Gastroesophageal sphincter (tissue), 4 donors: ENCODE data around the gene BEGAIN. TPM values are rescaled to one million over a fixed set of nuclear protein-coding genes. Genes with fewer than 3 reads are reported as not detected.

Experiments
- ATAC-seq: fragments of 150-250 bp; one replicate; pipeline ENCODE4 v1.9.1; 2016; ENCODE audit warnings: mild to moderate bottlenecking, moderate library complexity
- H3K27ac ChIP-seq, 4 donors: fragments of 200-600 bp; sonication (generic) in 3 of 4; 1 replicate in 3 of 4; 2 replicates in 1 of 4; pipeline ENCODE4 v1.5.1; 2016 to 2019
- H3K27me3 ChIP-seq: fragments of 200-600 bp; sonication (generic); one replicate; pipeline ENCODE4 v1.5.1; 2019
- H3K36me3 ChIP-seq, 2 donors: fragments of 200-600 bp; sonication (generic); one replicate each; pipeline ENCODE4 v1.5.1; 2019; ENCODE audit warnings: control low read depth in 1 of 2
- H3K4me1 ChIP-seq, 3 donors: fragments of 200-600 bp; sonication (generic); 1 replicate in 2 of 3; 2 replicates in 1 of 3; pipeline ENCODE4 v1.5.1; 2016 to 2019; ENCODE audit warnings: control low read depth in 2 of 3
- H3K4me3 ChIP-seq, 2 donors: fragments of 200-600 bp; sonication (generic); one replicate each; pipeline ENCODE4 v1.5.1; 2019; ENCODE audit warnings: mild to moderate bottlenecking in 1 of 2, moderate library complexity in 1 of 2
- H3K9me3 ChIP-seq, 3 donors: fragments of 200-600 bp; sonication (generic); one replicate each; pipeline ENCODE4 v1.5.1; 2017 to 2019; ENCODE audit warnings: control low read depth in 2 of 3
- EP300 ChIP-seq: sonication (generic); formaldehyde crosslinking; IDR thresholded peaks from one replicate; pipeline ENCODE4 v1.6.1; 2017; ENCODE audit warnings: antibody characterized with exemption, mild to moderate bottlenecking
- POLR2A ChIP-seq, 2 donors: fragments of 450-650 bp; IDR thresholded peaks; one replicate each; pipeline ENCODE4 v1.6.1; 2017; ENCODE audit warnings: antibody characterized with exemption in 2 of 2, mild to moderate bottlenecking in 2 of 2, moderate library complexity in 1 of 2
- POLR2AphosphoS5 ChIP-seq: sonication (generic); formaldehyde crosslinking; IDR thresholded peaks from one replicate; pipeline ENCODE4 v1.6.1; 2017; ENCODE audit warnings: antibody characterized with exemption
- WGBS, 2 donors: methylation state at CpG; one replicate each; pipeline ENCODE4 v1.1.5; 2018; ENCODE audit warnings: low coverage in 1 of 2; 5-methylcytosine and 5-hydroxymethylcytosine counted together
- total RNA-seq, 4 donors: library from RNA; depleted of rRNA; stranded (reverse); fragments of >200 nt; gene quantifications; one replicate each; pipeline ENCODE4 v1.1.0, GENCODE V29; 2016
- TF ChIP-seq, protein P1 (sequence below), 4 experiments: fragments of 200-600 bp in 2 of 4; fragments of 450-650 bp in 2 of 4; sonication (generic) in 1 of 4; IDR thresholded peaks; one replicate each; pipeline ENCODE4 v1.5.1; 2017 to 2019; ENCODE audit warnings: antibody characterized with exemption in 4 of 4, mild to moderate bottlenecking in 2 of 4, moderate library complexity in 2 of 4

The BEGAIN gene
- total RNA-seq, 4 donors from 2014 or later: 3.9 to 5.6 (median 4.2) TPM

DNA sequence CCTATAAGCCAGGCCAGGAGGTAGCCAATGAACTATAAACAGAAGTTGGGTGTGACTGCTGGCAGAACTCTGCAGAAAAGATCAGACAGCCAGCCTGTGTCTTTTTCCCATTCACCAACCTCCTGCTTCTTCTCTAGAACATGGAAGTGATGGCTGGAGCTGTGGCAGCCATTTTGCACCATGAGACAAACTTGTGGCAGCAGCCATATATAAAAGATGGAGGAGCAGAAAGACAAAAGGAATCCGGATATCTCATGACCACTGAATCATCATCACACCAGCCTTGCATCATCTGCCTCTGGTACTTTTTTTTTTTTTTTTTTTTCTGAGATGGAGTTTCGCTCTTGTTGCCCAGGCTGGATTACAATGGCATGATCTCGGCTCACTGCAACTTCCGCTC is 8.7 kb downstream of the BEGAIN start:
- no peaks in the 10 kb centered on the region for H3K9me3 ChIP-seq
- 96 to 99% methylated on average over 4 of the region's 4 CpGs for WGBS, 2 donors
- no peaks in the 10 kb centered on the region for H3K4me1 ChIP-seq
- no peak for TF ChIP-seq POLR2A (IDR thresholded peaks at IDR 0.05)
- no peak for TF ChIP-seq EP300
- TF ChIP-seq, protein P1, sequence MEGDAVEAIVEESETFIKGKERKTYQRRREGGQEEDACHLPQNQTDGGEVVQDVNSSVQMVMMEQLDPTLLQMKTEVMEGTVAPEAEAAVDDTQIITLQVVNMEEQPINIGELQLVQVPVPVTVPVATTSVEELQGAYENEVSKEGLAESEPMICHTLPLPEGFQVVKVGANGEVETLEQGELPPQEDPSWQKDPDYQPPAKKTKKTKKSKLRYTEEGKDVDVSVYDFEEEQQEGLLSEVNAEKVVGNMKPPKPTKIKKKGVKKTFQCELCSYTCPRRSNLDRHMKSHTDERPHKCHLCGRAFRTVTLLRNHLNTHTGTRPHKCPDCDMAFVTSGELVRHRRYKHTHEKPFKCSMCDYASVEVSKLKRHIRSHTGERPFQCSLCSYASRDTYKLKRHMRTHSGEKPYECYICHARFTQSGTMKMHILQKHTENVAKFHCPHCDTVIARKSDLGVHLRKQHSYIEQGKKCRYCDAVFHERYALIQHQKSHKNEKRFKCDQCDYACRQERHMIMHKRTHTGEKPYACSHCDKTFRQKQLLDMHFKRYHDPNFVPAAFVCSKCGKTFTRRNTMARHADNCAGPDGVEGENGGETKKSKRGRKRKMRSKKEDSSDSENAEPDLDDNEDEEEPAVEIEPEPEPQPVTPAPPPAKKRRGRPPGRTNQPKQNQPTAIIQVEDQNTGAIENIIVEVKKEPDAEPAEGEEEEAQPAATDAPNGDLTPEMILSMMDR (IDR thresholded peaks at IDR 0.05): no peak
- no peak for TF ChIP-seq POLR2AphosphoS5
- H3K27ac ChIP-seq: no peak overlapping the region
- no peaks in the 10 kb centered on the region for H3K36me3 ChIP-seq
- no peak overlapping the region for H3K4me3 ChIP-seq
- no peak for ATAC-seq
- H3K27me3 ChIP-seq: peaks cover 6% of the 10 kb centered on the region

- Histone ChIP-seq H3K27ac (no peak overlapping the region), H3K9me3 (no peaks in the 10 kb centered on the region), H3K36me3 (no peaks in the 10 kb centered on the region), H3K27me3 (peaks cover 11% of the 10 kb centered on the region), H3K4me1 (no peaks in the 10 kb centered on the region), H3K4me3 (no peak overlapping the region)
- ATAC-seq: no peak
- no peak for TF ChIP-seq POLR2A (IDR thresholded peaks at IDR 0.05)
- TF ChIP-seq, protein P1 (IDR thresholded peaks at IDR 0.05): no peak
- no peak for TF ChIP-seq EP300
- TF ChIP-seq POLR2AphosphoS5: no peak
- no CpG with 5 or more reads among the region's 8 CpGs for WGBS, 2 donors
Observed at GRCh38 chr14:100577986-100578431, 9.2 kb downstream of the BEGAIN start.

GRCh38 chr14:100577321-100577985 is 9.8 kb downstream of the BEGAIN start:
- no peaks in the 10 kb centered on the region for H3K9me3 ChIP-seq
- H3K27me3 ChIP-seq: peaks cover 17% of the 10 kb centered on the region
- no peak for ATAC-seq
- H3K4me3 ChIP-seq: no peak overlapping the region
- no peak overlapping the region for H3K27ac ChIP-seq
- no peaks in the 10 kb centered on the region for H3K4me1 ChIP-seq
- no peaks in the 10 kb centered on the region for H3K36me3 ChIP-seq
- WGBS, 2 donors: 80% methylated on average over 2 of the region's 23 CpGs; no CpG with 5 or more reads in 1 of the 2 donors
- no peak for TF ChIP-seq POLR2AphosphoS5
- no peak for TF ChIP-seq POLR2A (IDR thresholded peaks at IDR 0.05)
- TF ChIP-seq, protein P1 (IDR thresholded peaks at IDR 0.05): no peak
- TF ChIP-seq EP300: no peak

DNA sequence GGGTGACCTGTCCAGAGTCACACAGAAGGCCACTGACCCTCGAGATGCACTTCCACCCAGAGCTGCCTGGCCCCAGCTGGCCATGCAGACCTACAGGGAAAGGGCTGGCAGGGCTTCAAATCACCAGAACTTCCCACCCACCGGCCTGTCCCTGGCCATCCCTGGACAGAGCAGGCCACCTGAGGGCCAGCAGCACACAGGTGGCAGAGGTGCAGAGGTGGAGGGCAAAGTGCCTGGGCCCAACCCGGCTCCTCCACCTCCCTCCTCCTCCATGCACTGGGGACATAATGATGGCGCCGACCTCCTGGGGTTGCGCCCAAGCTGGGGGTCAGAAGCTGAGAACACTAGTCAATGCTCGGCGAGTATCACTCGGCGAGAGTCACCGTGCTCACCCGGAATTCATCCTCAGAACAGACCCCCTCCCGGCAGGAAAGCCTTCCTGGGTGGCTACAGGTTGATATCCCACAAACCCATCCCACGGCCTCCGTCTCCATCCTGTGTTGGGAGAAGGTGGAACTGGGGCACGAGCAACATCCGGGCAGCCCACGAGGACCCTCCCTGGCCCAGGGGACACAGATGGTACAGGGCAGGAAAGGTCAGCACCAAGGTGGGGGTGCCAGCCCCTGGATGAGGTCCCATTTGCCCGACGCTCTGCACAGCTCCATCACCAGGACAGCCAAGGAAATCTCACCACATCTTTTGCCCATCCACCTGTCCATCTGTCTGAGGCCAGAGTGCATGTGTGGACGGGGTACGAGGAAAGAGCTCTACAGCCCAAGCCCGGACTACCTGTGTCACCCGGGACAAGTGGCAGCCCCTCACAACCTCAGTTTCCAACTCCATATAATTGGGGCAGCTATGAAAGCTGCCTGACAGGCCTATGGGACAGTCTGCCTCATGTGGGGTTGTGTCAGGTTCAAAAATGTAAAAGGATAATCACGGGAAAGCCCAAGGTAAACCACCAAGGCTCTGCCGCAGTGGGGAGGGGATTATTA is 10.8 kb downstream of the BEGAIN start:
- no peak for ATAC-seq
- Histone ChIP-seq H3K27ac (no peak overlapping the region), H3K4me1 (no peaks in the 10 kb centered on the region), H3K9me3 (no peaks in the 10 kb centered on the region), H3K27me3 (peaks cover 27% of the 10 kb centered on the region), H3K4me3 (no peak overlapping the region), H3K36me3 (no peaks in the 10 kb centered on the region)
- TF ChIP-seq, protein P1 (IDR thresholded peaks at IDR 0.05): no peak
- no peak for TF ChIP-seq POLR2A (IDR thresholded peaks at IDR 0.05)
- TF ChIP-seq POLR2AphosphoS5: no peak
- no peak for TF ChIP-seq EP300
- WGBS, 2 donors: 80 to 89% methylated on average over 3 to 5 of the region's 26 CpGs
